NCI-H2107 treated with DMSO at 0.1 percent for 48 hours (cell line): ENCODE measurements around the gene OR5AL1.
"Not testable (repeated sequence)": the region's sequence is repeated elsewhere in the genome, so short reads cannot be mapped to it uniquely, and the experiment has no call there.

Experiments
- DNase-seq: peaks from one replicate; lab custom pipeline; 2025; ENCODE audit not compliant: unreplicated experiment; lab: John Stamatoyannopoulos, UW

OR5AL1 gene

GRCh38 chr11:56412396-56412795, at the start of gene OR5AL1:
Gene OR5AL1 (plus strand): TSS chr11:56412696.
- no peak for DNase-seq

GRCh38 chr11:56375324-56375723, 37.2 kb upstream of the OR5AL1 start, which contains the start of gene OR8U1:
Gene OR8U1 (plus strand): TSS chr11:56375624. CDS start chr11:56375624, 0 bp downstream.
- DNase-seq = no peak

GRCh38 chr11:56380120-56380519, 32.4 kb upstream of the OR5AL1 start:
- no peak for DNase-seq

- no peak for DNase-seq
These were observed 18.1 kb upstream of the OR5AL1 start for GRCh38 chr11:56394381-56394780.

GRCh38 chr11:56396047-56396446, 16.4 kb upstream of the OR5AL1 start:
- DNase-seq = no peak

- DNase-seq = not testable (repeated sequence)
These were observed 10.5 kb upstream of the OR5AL1 start for GRCh38 chr11:56401858-56402461.

GRCh38 chr11:56404393-56404792, 8.1 kb upstream of the OR5AL1 start:
- DNase-seq = no peak

- DNase-seq = no peak
These were observed 1.7 kb upstream of the OR5AL1 start for GRCh38 chr11:56410801-56411200.

- no peak for DNase-seq
These were observed 41.0 kb downstream of the OR5AL1 start for GRCh38 chr11:56453521-56453920.

GRCh38 chr11:56457076-56457475, 44.6 kb downstream of the OR5AL1 start:
- DNase-seq = no peak
